H1 (cell line): ENCODE results near the gene GID8. TPM values are rescaled to one million over a fixed set of nuclear protein-coding genes. Genes with fewer than 3 reads are reported as not detected.

Source experiments
- CTCF ChIA-PET: fragments of 300-600 bp; sonication (Branson Sonifier 250); formaldehyde crosslinking; loops from one replicate; lab custom pipeline; 2021; ENCODE audit not compliant: partially characterized antibody; lab: Charles Lee
- POLR2A ChIA-PET: fragments of 300-600 bp; sonication (Branson Sonifier 250); formaldehyde crosslinking; loops from one replicate; lab custom pipeline; 2021; ENCODE audit warnings: inconsistent platforms; ENCODE audit not compliant: partially characterized antibody; lab: Charles Lee
- DNase-seq, 2 experiments: peaks; one replicate each; pipeline versions ENCODE4 v3.0.0 to v3.0.0-alpha.2; 2010 to 2022; ENCODE audit warnings: low spot score in 2 of 2, low read depth in 1 of 2, mixed read lengths in 1 of 2
- FAIRE-seq: peaks from 2 replicates; lab custom pipeline; 2011; peaks lifted over from hg19 to GRCh38; lab: Jason Lieb, UNC
- H2AFZ ChIP-seq: 2 replicates; pipeline ENCODE4 v1.8.1; 2012; ENCODE audit warnings: low read length, inconsistent platforms
- H2AK5ac ChIP-seq: 2 replicates; pipeline ENCODE4 v1.6.1; 2013; ENCODE audit warnings: low read depth, low read length
- H2BK120ac ChIP-seq: replicated peaks from 2 replicates; pipeline ENCODE3; 2013; ENCODE audit warnings: low read depth, low read length, inconsistent platforms
- H2BK12ac ChIP-seq: 2 replicates; pipeline ENCODE4 v1.6.1; 2013; ENCODE audit warnings: low read depth, low read length
- H2BK15ac ChIP-seq: 2 replicates; pipeline ENCODE4 v1.6.1; 2013; ENCODE audit warnings: low read length
- H2BK20ac ChIP-seq: 2 replicates; pipeline ENCODE4 v1.6.1; 2013; ENCODE audit warnings: low read length
- H2BK5ac ChIP-seq: 2 replicates; pipeline ENCODE4 v1.6.1; 2013; ENCODE audit warnings: low read depth, low read length
- H3K14ac ChIP-seq: 2 replicates; pipeline ENCODE4 v1.6.1; 2013; ENCODE audit warnings: inconsistent platforms; ENCODE audit not compliant: insufficient read length
- H3K18ac ChIP-seq: 2 replicates; pipeline ENCODE4 v1.6.1; 2013; ENCODE audit warnings: low read length; ENCODE audit errors: extremely low read depth
- H3K23ac ChIP-seq: 2 replicates; pipeline ENCODE4 v1.6.1; 2013; ENCODE audit warnings: inconsistent platforms; ENCODE audit not compliant: insufficient read length
- H3K23me2 ChIP-seq: 2 replicates; pipeline ENCODE4 v1.6.1; 2013; ENCODE audit warnings: low read depth, low read length
- H3K27ac ChIP-seq: 2 replicates; pipeline ENCODE4 v1.6.1; 2011; ENCODE audit warnings: low read depth, low read length, inconsistent platforms
- H3K27me3 ChIP-seq, 4 experiments: replicated peaks in 1 of 4; 1 replicate in 1 of 4; 2 replicates in 3 of 4; pipeline versions ENCODE4 v1.6.1 to v1.8.1; 2011 to 2013; ENCODE audit warnings: low read length in 3 of 4, mild to moderate bottlenecking in 3 of 4, inconsistent platforms in 2 of 4, mixed read lengths in 2 of 4, moderate library complexity in 1 of 4; ENCODE audit not compliant: control insufficient read depth in 3 of 4, insufficient read depth in 3 of 4; ENCODE audit errors: extremely low read depth in 1 of 4
- H3K36me3 ChIP-seq, 4 experiments: 2 replicates each; pipeline versions ENCODE4 v1.6.1 to v1.8.1; 2011 to 2013; ENCODE audit warnings: mild to moderate bottlenecking in 4 of 4, low read length in 3 of 4, moderate library complexity in 2 of 4, control low read depth in 1 of 4, inconsistent platforms in 1 of 4; ENCODE audit not compliant: insufficient read depth in 4 of 4, control insufficient read depth in 2 of 4
- H3K4ac ChIP-seq: replicated peaks from 2 replicates; pipeline ENCODE3; 2013; ENCODE audit warnings: low read length, low read depth, mixed read lengths, inconsistent platforms; ENCODE audit not compliant: insufficient read length
- H3K4me1 ChIP-seq, 4 experiments: replicated peaks in 1 of 4; 1 replicate in 1 of 4; 2 replicates in 3 of 4; pipeline versions ENCODE4 v1.6.1 to v1.8.1; 2011 to 2013; ENCODE audit warnings: low read length in 3 of 4, inconsistent platforms in 2 of 4, mixed read lengths in 1 of 4; ENCODE audit not compliant: insufficient read depth in 4 of 4, control insufficient read depth in 3 of 4
- H3K4me2 ChIP-seq, 2 experiments: 2 replicates each; pipeline versions ENCODE4 v1.6.1 to v1.8.1; 2011 to 2013; ENCODE audit warnings: low read depth in 2 of 2, low read length in 2 of 2, control low read depth in 1 of 2, inconsistent platforms in 1 of 2, mild to moderate bottlenecking in 1 of 2; ENCODE audit not compliant: insufficient read depth in 1 of 2
- H3K4me3 ChIP-seq, 4 experiments: fragments of 200-600, 300-600 bp in 1 of 4; sonication (generic), shearing (Covaris generic), sonication (Bioruptor Twin) in 1 of 4; 2 replicates each; pipeline versions ENCODE4 v1.5.1 to v1.8.1; 2011 to 2016; ENCODE audit warnings: low read length in 4 of 4, low read depth in 3 of 4, control low read depth in 2 of 4, inconsistent platforms in 2 of 4, mild to moderate bottlenecking in 2 of 4, mixed read lengths in 1 of 4, moderate library complexity in 1 of 4; ENCODE audit not compliant: insufficient read depth in 2 of 4; ENCODE audit errors: extremely low read depth in 1 of 4
- H3K56ac ChIP-seq: replicated peaks from 2 replicates; pipeline ENCODE3; 2013; ENCODE audit warnings: low read depth, mild to moderate bottlenecking, mixed read lengths, low read length, inconsistent platforms; ENCODE audit not compliant: insufficient read length
- H3K79me1 ChIP-seq: 2 replicates; pipeline ENCODE4 v1.6.1; 2013; ENCODE audit warnings: low read depth, low read length, control low read depth
- H3K79me2 ChIP-seq, 2 experiments: 2 replicates each; pipeline versions ENCODE4 v1.6.1 to v1.8.1; 2012 to 2013; ENCODE audit warnings: low read length in 2 of 2, mild to moderate bottlenecking in 2 of 2, inconsistent platforms in 1 of 2; ENCODE audit not compliant: insufficient read depth in 2 of 2, control insufficient read depth in 1 of 2
- H3K9ac ChIP-seq, 4 experiments: replicated peaks in 1 of 4; 1 replicate in 1 of 4; 2 replicates in 3 of 4; pipeline versions ENCODE4 v1.6.1 to v1.8.1; 2011 to 2013; ENCODE audit warnings: low read depth in 3 of 4, low read length in 3 of 4, control low read depth in 2 of 4, mild to moderate bottlenecking in 2 of 4, moderate library complexity in 2 of 4, inconsistent platforms in 1 of 4; ENCODE audit errors: extremely low read depth in 1 of 4
- H3K9me3 ChIP-seq, 2 experiments: 2 replicates each; pipeline versions ENCODE4 v1.6.1 to v1.8.1; 2012 to 2013; ENCODE audit warnings: mild to moderate bottlenecking in 2 of 2, moderate library complexity in 2 of 2, control low read depth in 1 of 2, inconsistent platforms in 1 of 2, low read depth in 1 of 2, low read length in 1 of 2, mixed read lengths in 1 of 2; ENCODE audit not compliant: insufficient read depth in 2 of 2
- H4K20me1 ChIP-seq, 2 experiments: replicated peaks in 1 of 2; 2 replicates each; pipeline versions ENCODE3 to v1.8.1; 2011 to 2013; ENCODE audit warnings: inconsistent platforms in 2 of 2, low read length in 2 of 2, mild to moderate bottlenecking in 1 of 2; ENCODE audit not compliant: insufficient read depth in 2 of 2, control insufficient read depth in 1 of 2
- H4K5ac ChIP-seq: 2 replicates; pipeline ENCODE4 v1.6.1; 2013; ENCODE audit warnings: low read length, low read depth, mixed read lengths, inconsistent platforms; ENCODE audit not compliant: insufficient read length
- H4K8ac ChIP-seq: 2 replicates; pipeline ENCODE4 v1.8.0; 2013; ENCODE audit warnings: mild to moderate bottlenecking, moderate library complexity, low read length, inconsistent platforms; ENCODE audit not compliant: insufficient read depth; ENCODE audit errors: extremely low read depth
- H4K91ac ChIP-seq: replicated peaks from 2 replicates; pipeline ENCODE3; 2013; ENCODE audit warnings: low read length, mixed read lengths, inconsistent platforms; ENCODE audit not compliant: insufficient read length
- BRCA1 ChIP-seq: IDR thresholded peaks from 2 replicates; pipeline ENCODE4 v1.6.1; 2012; ENCODE audit warnings: low read depth, low read length, improper control_type of control experiment
- CBX5 ChIP-seq: fragments of 300-800, 300-1000 bp; sonication (generic); IDR thresholded peaks from 2 replicates; pipeline ENCODE4 v1.7.1; 2016; ENCODE audit warnings: antibody characterized with exemption, low read length, low read depth
- CEBPB ChIP-seq: IDR thresholded peaks from 2 replicates; pipeline ENCODE4 v1.6.1; 2012; ENCODE audit warnings: low read depth, low read length
- EGR1 ChIP-seq: IDR thresholded peaks from 2 replicates; pipeline ENCODE4 v1.6.1; 2011; ENCODE audit warnings: low read depth, low read length, borderline replicate concordance
- EZH2 ChIP-seq: fragments of 200-600 bp; sonication (generic); IDR thresholded peaks from 2 replicates; pipeline ENCODE4 v1.7.1; 2012; ENCODE audit warnings: low read depth, mild to moderate bottlenecking, moderate library complexity, low read length, inconsistent platforms; ENCODE audit not compliant: severe bottlenecking
- GABPA ChIP-seq: IDR thresholded peaks from 2 replicates; pipeline ENCODE4 v1.6.1; 2011; ENCODE audit warnings: mild to moderate bottlenecking, low read length, moderate library complexity, borderline replicate concordance; ENCODE audit not compliant: insufficient read depth
- HDAC6 ChIP-seq: IDR thresholded peaks from one replicate; pipeline ENCODE4 v1.7.1; 2012; ENCODE audit warnings: low read depth, mild to moderate bottlenecking, inconsistent platforms, low read length, moderate library complexity
- JUN ChIP-seq: IDR thresholded peaks from 2 replicates; pipeline ENCODE4 v1.6.1; 2011; ENCODE audit warnings: low read depth, mild to moderate bottlenecking, improper control_type of control experiment, low read length
- TEAD4 ChIP-seq: IDR thresholded peaks from 2 replicates; pipeline ENCODE4 v1.6.1; 2012; ENCODE audit warnings: low read depth, low read length, inconsistent platforms, mixed read lengths
- ZNF274 ChIP-seq: IDR thresholded peaks from 2 replicates; pipeline ENCODE4 v1.7.0; 2012; ENCODE audit warnings: low read length, borderline replicate concordance; ENCODE audit errors: extremely low read depth
- WGBS, 2 experiments: shearing (Covaris generic) in 1 of 2; methylation state at CpG; one replicate each; pipeline versions ENCODE4 v1.1.6 to v1.1.7; 2013 to 2015; ENCODE audit warnings: low lambda C conversion rate in 2 of 2, mixed read lengths in 2 of 2, inconsistent platforms in 1 of 2, low coverage in 1 of 2, missing lambda C conversion rate in 1 of 2; ENCODE audit not compliant: insufficient replicate concordance in 2 of 2, insufficient coverage in 1 of 2, insufficient read length in 1 of 2; ENCODE audit errors: extremely low coverage in 1 of 2, missing lambda C conversion rate in 1 of 2; 5-methylcytosine and 5-hydroxymethylcytosine counted together
- polyA plus RNA-seq, 7 experiments: library from polyadenylated mRNA; depleted of rRNA in 3 of 7; stranded (reverse) in 5 of 7; unstranded in 2 of 7; fragments of >200 nt in 5 of 7; fragments of 200-250 nt in 2 of 7; gene quantifications; 1 replicate in 5 of 7; 2 replicates in 1 of 7; 4 replicates in 1 of 7; pipeline versions ENCODE4 v1.2.1 to v1.2.3, GENCODE V29; 2011 to 2013; ENCODE audit warnings: missing spikeins in 2 of 7, mixed read lengths in 2 of 7
- total RNA-seq: library from RNA; stranded (reverse); fragmentation: NEBNext Ultra II Directional; extraction: Animal tissue kit (Norgen Biotek cat#: 25700); gene quantifications from 2 replicates; pipeline ENCODE4 v1.2.1, GENCODE V29; 2021
- TF ChIP-seq, protein P1 (sequence below): IDR thresholded peaks from 2 replicates; pipeline ENCODE4 v1.6.1; 2012; ENCODE audit warnings: low read length, inconsistent platforms

GID8 gene
- total and polyA plus RNA-seq, 2 of the 8 experiments (the other 6 are each of a cell fraction or from before 2014, with no cell fraction given), result 39.7 to 72.9 TPM

DNA sequence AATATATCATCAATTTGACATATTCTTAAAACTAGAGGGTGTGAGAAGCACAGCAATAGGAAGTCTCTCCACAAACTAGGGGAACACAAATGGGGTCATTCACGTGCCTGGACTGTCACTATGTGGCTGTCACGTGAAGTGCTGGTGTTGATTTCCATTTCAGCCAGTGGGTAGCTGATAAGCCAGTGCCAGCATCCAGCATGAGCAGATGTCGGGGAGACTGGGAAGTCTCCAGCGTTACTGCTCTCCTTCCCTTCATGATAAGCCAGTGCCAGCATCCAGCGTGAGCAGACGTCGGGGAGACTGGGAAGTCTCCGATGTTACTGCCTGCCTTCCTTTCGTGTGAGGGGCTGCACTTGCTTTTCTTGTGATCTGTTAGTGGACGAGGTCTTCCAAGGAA, 9.0 kb downstream of the GID8 start:
- H4K20me1 ChIP-seq, result peaks cover 3 to 24% of the 10 kb centered on the region in 2 experiments
- no peak for TF ChIP-seq EZH2
- no peak for TF ChIP-seq JUN
- no peak for TF ChIP-seq HDAC6
- no peak for TF ChIP-seq CEBPB
- no peak for TF ChIP-seq CBX5
- TF ChIP-seq GABPA, result no peak
- TF ChIP-seq, protein P1, sequence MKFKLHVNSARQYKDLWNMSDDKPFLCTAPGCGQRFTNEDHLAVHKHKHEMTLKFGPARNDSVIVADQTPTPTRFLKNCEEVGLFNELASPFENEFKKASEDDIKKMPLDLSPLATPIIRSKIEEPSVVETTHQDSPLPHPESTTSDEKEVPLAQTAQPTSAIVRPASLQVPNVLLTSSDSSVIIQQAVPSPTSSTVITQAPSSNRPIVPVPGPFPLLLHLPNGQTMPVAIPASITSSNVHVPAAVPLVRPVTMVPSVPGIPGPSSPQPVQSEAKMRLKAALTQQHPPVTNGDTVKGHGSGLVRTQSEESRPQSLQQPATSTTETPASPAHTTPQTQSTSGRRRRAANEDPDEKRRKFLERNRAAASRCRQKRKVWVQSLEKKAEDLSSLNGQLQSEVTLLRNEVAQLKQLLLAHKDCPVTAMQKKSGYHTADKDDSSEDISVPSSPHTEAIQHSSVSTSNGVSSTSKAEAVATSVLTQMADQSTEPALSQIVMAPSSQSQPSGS, result no peak
- no peak for TF ChIP-seq TEAD4
- TF ChIP-seq EGR1, result no peak
- TF ChIP-seq ZNF274, result no peak
- no peak for TF ChIP-seq BRCA1

More for the DNA sequence above, 9.0 kb downstream of the GID8 start:
- no peak overlapping the region for H3K27ac ChIP-seq
- no peak overlapping the region for H2BK15ac ChIP-seq
- CTCF ChIA-PET, result interaction anchor here (1.1 to 7.0 kb wide), 3 partner anchors 32 to 44 kb away, joined by 3 to 50 read pairs (median 26); no protein-coding TSS in a partner anchor
- no peak overlapping the region for H4K5ac ChIP-seq
- H3K9me3 ChIP-seq, result no peaks in the 10 kb centered on the region
- no peak overlapping the region for H2BK120ac ChIP-seq
- no peak overlapping the region for H3K23ac ChIP-seq
- no peak overlapping the region for H2BK12ac ChIP-seq
- H3K79me1 ChIP-seq, result peaks cover 10% of the 10 kb centered on the region; the same call in 1 of the 2 replicates
- H3K27me3 ChIP-seq, result no peaks in the 10 kb centered on the region
- no peak overlapping the region for H3K4me2 ChIP-seq
- no peak overlapping the region for H2AK5ac ChIP-seq
- H4K8ac ChIP-seq, result no peak overlapping the region
- H3K23me2 ChIP-seq, result no peaks in the 10 kb centered on the region
- no peaks in the 10 kb centered on the region for H3K4me1 ChIP-seq
- FAIRE-seq, result no peak
- peaks cover 0 to 56% of the 10 kb centered on the region in 2 experiments for H3K79me2 ChIP-seq
- 0 out of 7 replicates have a peak overlapping the region, but pooled peaks of 1 of the 4 experiments have one; percentile 20 for H3K9ac ChIP-seq
- POLR2A ChIA-PET, result interaction anchor here (1.1 to 19.4 kb wide), 3 partner anchors 8 to 27 kb away, joined by 3 to 363 read pairs (median 59); partner anchors contain the start of genes DIDO1 and GID8
- H3K18ac ChIP-seq, result no peak overlapping the region
- WGBS, 2 experiments, result 91% methylated on average over 10 of the region's 10 CpGs; no CpG with 5 or more reads in 1 of the 2 experiments
- no peak overlapping the region for H2BK20ac ChIP-seq
- no peak overlapping the region for H3K4ac ChIP-seq
- no peak overlapping the region for H2AFZ ChIP-seq
- H4K91ac ChIP-seq, result no peak overlapping the region
- H2BK5ac ChIP-seq, result no peak overlapping the region
- H3K56ac ChIP-seq, result no peak overlapping the region
- H3K4me3 ChIP-seq, result no peak overlapping the region
- peaks cover 27 to 66% (median 49%) of the 10 kb centered on the region in 4 experiments for H3K36me3 ChIP-seq
- DNase-seq, result no peak
- no peak overlapping the region for H3K14ac ChIP-seq
